GM18519 (cell line): Measurements from ENCODE around the gene BARX2.

Experiments used
- ATAC-seq: cut with Tn5 transposase; IDR thresholded peaks from one replicate; pipeline ENCODE4 v1.9.1; 2021; ENCODE audit warnings: mild to moderate bottlenecking, moderate library complexity; ENCODE audit not compliant: unreplicated experiment, low FRiP score

Gene BARX2

DNA sequence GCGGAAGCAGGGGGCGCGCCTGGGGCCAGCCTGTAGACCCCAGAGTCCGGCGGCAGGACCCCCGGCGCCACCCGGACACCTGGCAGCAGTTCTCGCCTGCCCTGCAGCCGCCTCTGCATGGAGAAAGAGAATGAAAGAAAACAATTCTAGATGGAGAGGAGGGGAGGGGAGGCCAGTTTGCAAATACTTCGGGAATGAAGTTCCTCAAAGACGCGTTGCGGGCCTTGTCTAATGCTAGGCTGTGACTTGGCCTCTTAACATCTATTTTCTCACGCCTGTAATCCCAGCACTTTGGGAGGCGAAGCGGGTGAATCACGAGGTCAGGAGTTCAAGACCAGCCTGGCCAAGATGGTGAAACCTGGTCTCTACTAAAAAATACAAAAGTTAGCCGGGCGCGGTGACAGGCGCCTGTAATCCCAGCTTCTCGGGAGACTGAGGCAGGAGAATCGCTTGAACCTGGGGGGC is 2.1 kb upstream of the BARX2 start:
- no peak for ATAC-seq

DNA sequence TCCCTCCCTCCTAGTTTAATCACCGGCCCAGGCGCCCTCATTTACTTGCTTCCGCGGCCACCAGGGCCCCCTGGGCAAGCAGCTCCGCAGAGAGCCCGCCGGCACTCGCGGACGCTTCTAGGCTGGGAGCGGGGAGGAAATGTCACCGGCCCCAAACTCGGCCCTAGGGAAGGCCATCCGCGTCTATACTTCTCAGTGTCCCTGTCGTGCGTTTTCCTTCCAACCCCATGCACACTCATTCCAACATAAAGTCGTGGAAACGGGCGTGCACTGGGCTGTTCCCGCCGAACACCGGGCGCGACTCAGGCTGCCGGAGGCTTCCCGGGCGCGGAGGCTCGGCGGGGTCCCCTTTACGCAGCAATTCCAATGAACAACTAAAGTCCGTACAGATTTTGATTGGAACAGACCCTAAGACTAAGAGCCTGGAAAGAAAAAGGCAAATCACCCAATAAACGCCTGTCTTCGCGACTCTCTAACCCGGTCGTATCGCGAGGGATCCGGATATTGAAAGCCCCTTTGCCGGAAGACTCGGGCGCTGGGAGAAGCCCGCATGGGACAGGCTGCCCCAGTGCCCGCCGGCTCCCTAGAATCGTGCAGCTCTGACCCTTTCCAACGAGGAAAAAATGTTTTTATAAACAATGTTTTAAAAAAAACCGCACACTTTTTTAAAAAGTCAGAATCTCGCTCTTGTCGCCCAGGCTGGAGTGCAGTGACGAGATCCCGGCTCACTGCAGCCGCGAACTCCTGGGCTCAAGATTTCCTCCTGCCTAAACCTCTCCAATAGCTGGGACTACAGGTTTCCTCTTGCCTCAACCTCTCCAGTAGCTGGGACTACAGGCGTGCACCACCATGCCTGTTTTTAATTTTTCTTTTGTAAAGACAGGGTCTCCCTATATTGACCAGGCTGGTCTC is 1.3 kb upstream of the BARX2 start:
- no peak for ATAC-seq

- ATAC-seq, result no peak
These were observed 476 bp upstream of the BARX2 start for GRCh38 chr11:129374993-129375750.

GRCh38 chr11:129376658-129377341 is 1.2 kb downstream of the BARX2 start:
- no peak for ATAC-seq

DNA sequence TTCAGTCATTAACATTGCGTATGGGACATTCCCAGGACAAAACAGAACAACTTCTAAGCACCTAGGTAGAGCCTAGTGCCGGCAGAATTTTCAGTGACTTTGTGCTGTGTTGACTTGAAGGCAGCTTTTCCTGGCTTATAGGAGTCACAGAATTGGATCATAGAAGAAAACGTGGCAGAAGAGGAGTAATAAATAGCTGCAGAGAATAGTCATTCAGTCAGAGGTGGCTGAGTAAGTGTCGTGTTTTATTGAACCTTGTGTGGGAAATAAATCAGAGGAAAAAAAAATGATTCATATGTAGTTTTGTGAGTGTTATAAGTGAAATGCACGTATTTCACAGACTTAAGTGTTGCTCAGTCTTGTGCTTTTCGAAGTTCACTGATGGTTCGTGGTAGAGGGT is 2.1 kb downstream of the BARX2 start:
- ATAC-seq, result no peak

DNA sequence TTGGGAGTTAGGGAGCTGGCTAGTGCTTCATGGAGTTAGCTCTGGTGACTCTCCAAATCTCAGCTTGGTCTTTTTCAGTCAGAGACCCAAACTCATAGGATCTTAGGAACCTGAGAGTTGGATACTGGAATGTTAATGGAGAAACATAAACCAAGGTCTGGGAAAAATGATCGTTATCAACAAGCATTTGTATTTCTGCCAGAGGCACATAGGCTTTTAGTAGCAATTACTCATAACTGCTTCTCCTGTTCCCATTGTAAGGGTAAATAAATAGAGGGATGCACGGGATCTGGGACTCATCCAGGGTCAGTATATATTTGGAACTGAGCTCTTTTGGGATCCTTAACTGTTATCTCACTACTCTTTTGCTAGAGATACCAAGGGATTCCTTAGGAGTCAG is 4.8 kb downstream of the BARX2 start:
- no peak for ATAC-seq

DNA sequence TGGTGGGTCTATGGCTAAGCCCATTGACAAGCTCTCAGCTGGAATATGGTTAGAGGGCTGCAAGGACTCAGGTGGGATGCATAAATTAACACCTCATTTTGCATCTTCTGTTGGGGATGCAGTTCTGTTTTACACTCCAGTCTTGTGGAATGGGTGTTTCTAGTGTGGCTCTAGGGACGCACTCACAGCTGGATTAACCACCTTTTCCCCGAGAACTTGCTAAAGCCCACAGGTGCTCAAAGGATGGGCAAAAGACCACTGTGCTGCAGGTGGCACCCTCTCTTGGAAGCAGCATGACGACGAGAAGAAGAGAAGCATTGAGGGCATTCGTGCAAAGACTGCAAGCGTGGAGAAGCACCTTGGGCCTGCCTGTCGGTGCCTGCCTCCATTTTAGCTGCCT is 6.9 kb downstream of the BARX2 start:
- ATAC-seq, result no peak

DNA sequence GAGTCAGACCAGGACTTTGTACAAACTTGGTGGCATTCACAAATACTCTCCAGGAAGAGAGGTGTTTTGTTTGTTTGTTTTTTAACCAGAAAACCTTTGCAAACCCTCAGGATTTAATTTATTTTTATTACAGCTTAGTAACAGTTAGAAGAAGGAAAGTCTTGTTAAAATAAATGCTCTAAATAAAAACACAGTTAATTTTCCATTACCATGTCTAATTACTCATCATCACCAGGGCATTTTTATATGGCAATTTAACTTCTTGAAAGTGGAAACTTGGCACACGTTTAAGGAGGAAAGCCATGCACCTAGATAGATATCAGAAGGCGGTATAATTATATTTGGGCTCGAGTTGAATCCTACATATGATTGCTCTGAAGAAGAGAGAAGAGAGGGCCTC is 7.4 kb downstream of the BARX2 start:
- no peak for ATAC-seq

GRCh38 chr11:129383502-129383901 is 7.9 kb downstream of the BARX2 start:
- ATAC-seq, result no peak

DNA sequence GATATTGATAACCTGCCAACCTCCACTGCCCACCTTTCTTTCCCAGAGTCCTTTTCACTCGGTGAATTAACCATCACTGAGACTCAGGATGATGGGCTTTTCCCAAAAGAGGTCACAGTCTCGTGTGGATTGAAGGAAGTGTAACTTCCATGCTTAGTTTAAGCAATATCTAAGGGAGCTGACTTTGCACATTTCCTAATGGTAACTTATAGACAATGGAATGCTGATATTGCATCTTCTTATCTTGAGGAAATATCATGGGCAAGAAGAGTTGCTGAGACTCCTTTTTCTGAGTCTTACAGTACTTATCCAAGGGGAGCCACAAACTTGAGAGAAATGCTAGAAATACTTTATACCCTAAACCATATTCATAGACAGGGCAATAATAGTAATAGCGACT is 8.8 kb downstream of the BARX2 start:
- no peak for ATAC-seq

- no peak for ATAC-seq
These were observed 10.2 kb downstream of the BARX2 start for GRCh38 chr11:129385801-129386200.

GRCh38 chr11:129386795-129387397 is 11.2 kb downstream of the BARX2 start:
- ATAC-seq, result no peak

GRCh38 chr11:129387434-129387833 is 11.8 kb downstream of the BARX2 start:
- ATAC-seq, result no peak

- ATAC-seq, result no peak
These were observed 13.2 kb downstream of the BARX2 start for GRCh38 chr11:129388824-129389223.

- ATAC-seq, result no peak
These were observed 14.7 kb downstream of the BARX2 start for GRCh38 chr11:129390303-129390821.

GRCh38 chr11:129391360-129391759 is 15.7 kb downstream of the BARX2 start:
- no peak for ATAC-seq

DNA sequence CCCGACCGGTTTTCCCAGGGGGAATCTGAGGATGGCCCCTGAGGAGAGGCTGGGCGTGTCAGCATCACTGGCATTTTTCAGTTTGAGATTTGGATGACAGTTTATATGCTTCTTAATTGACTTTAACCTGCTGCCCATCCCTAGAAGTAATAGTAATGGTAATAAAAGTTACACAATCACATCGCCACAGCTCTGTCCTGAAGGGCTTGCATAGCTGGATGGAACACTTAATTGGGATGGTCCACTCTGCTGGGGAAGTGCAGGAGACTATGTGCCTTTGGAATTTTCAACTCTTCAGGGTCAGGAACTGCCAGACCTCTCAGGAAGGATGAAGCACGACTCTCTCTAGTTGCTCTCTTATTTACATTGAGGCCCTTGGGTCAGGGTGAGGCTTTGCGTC is 16.2 kb downstream of the BARX2 start:
- no peak for ATAC-seq

GRCh38 chr11:129392995-129393394 is 17.3 kb downstream of the BARX2 start:
- ATAC-seq, result no peak

DNA sequence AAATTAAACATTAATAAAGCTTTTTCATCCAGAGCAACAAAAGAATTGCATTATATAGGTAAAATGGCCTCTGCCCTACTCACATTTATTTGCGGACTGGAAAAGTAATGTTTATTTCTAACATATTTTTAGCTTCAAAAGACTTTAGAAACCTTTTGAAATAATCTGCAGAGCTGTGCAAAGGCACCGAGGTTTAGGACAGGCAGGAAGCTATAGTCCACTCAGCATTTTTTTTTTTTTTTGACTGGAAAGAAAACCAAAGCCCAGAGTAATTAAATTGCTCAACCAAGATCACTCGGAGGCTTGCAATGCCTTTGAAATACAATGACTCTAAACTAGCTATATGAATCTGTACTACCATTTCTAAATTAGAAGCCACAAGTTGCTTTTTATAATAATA is 19.1 kb downstream of the BARX2 start:
- ATAC-seq, result no peak

- no peak for ATAC-seq
These were observed 19.8 kb downstream of the BARX2 start for GRCh38 chr11:129395432-129395831.
